ENCODE results near the gene PARD3B. TPM values are rescaled to one million over a fixed set of nuclear protein-coding genes. Genes with fewer than 3 reads are reported as not detected.

PARD3B gene
- total RNA-seq, 2 donors from 2014 or later = 15.0 to 17.8 TPM

DNA sequence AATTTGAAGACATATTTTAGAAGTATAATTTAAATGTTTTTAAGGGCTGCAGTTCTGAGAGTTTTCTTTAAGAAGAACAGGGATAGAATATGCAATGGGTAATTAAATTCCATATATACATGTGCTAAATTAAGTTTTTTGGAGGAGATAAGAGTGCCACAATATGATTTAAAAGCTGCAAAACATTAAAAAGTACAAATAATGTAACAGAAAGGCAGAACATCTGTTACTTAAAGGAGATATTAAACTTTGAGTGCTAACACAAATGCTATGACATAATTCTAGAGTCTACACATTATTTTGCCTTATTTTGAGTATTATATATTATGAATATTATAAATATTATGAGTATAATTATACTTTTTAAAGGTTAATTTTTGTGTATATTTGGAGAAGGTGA, 102.4 kb downstream of the PARD3B start:
- peaks cover 9% of the 10 kb centered on the region for H3K4me1 ChIP-seq
- DNase-seq (no peak), ATAC-seq (no peak)
- no peak overlapping the region for H3K4me3 ChIP-seq
- H3K36me3 ChIP-seq (replicated peaks in 1 of 2; ENCODE audit: insufficient read depth in 1 of 2, low read depth in 2 of 2) = no peaks in the 10 kb centered on the region
- H3K27ac ChIP-seq = no peak overlapping the region
- intact Hi-C loops (cut with DNase I) = no loop called here
- no peaks in the 10 kb centered on the region for H3K9me3 ChIP-seq
- TF ChIP-seq CTCF (IDR thresholded peaks at IDR 0.05) (no peak), POLR2A (IDR thresholded peaks at IDR 0.05) (no peak)
- H3K27me3 ChIP-seq = no peaks in the 10 kb centered on the region

DNA sequence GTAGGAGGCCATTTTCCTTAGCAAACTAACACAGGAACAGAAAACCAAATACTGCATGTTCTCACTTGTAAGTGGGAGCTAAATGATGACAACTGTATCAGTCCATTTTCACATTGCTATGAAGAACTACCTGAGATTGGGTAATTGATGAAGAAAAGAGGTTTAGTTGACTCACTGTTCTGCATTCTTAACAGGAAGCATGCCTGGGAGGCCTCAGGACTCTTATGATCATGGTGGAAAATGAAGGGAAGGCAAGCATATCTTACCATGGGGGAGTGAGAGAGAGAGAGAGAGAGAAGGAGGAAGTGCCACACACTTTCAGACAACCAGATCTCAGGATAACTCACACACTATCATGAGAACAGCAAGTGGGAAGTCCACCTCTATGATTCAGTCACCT, 105.3 kb downstream of the PARD3B start:
- no peak for ATAC-seq
- no peak for DNase-seq
- intact Hi-C loops (cut with DNase I) = no loop called here

GRCh38 chr2:204652063-204652462, 106.8 kb downstream of the PARD3B start:
- H3K27me3 ChIP-seq = no peaks in the 10 kb centered on the region
- no peak overlapping the region for H3K4me3 ChIP-seq
- ATAC-seq = no peak
- no peak for TF ChIP-seq POLR2A (IDR thresholded peaks at IDR 0.05)
- no peak for TF ChIP-seq CTCF (IDR thresholded peaks at IDR 0.05)
- 97 to 98% methylated on average over 4 of the region's 4 CpGs for WGBS, 2 donors
- H3K4me1 ChIP-seq = no peaks in the 10 kb centered on the region
- no peak for DNase-seq
- intact Hi-C loops (cut with DNase I) = no loop called here
- H3K9me3 ChIP-seq = no peaks in the 10 kb centered on the region
- H3K27ac ChIP-seq = no peak overlapping the region
- no peaks in the 10 kb centered on the region for H3K36me3 ChIP-seq (replicated peaks in 1 of 2; ENCODE audit: insufficient read depth in 1 of 2, low read depth in 2 of 2)

More for the DNA sequence above, 105.3 kb downstream of the PARD3B start:
- no peaks in the 10 kb centered on the region for H3K9me3 ChIP-seq
- no peak for TF ChIP-seq POLR2A (IDR thresholded peaks at IDR 0.05)
- TF ChIP-seq CTCF (IDR thresholded peaks at IDR 0.05) = no peak
- no peaks in the 10 kb centered on the region for H3K27me3 ChIP-seq
- H3K4me1 ChIP-seq = peaks cover under 1% of the 10 kb centered on the region
- no peaks in the 10 kb centered on the region for H3K36me3 ChIP-seq (replicated peaks in 1 of 2; ENCODE audit: insufficient read depth in 1 of 2, low read depth in 2 of 2)
- no peak overlapping the region for H3K4me3 ChIP-seq
- H3K27ac ChIP-seq = no peak overlapping the region

- ATAC-seq = no peak
- H3K27ac ChIP-seq = no peak overlapping the region
- intact Hi-C loops (cut with DNase I) = no loop called here
Observed at GRCh38 chr2:204654669-204655068, 109.4 kb downstream of the PARD3B start.

More at GRCh38 chr2:204654669-204655068, 109.4 kb downstream of the PARD3B start:
- H3K4me3 ChIP-seq = no peak overlapping the region
- H3K36me3 ChIP-seq (replicated peaks in 1 of 2; ENCODE audit: insufficient read depth in 1 of 2, low read depth in 2 of 2) = no peaks in the 10 kb centered on the region
- H3K4me1 ChIP-seq = no peaks in the 10 kb centered on the region
- no peaks in the 10 kb centered on the region for H3K9me3 ChIP-seq
- WGBS, 2 donors = 94 to 100% methylated on average over 1 of the region's 1 CpG
- DNase-seq = no peak
- H3K27me3 ChIP-seq = no peaks in the 10 kb centered on the region
- TF ChIP-seq POLR2A (IDR thresholded peaks at IDR 0.05) (no peak), CTCF (IDR thresholded peaks at IDR 0.05) (no peak)
